HG03064 (cell line): Measurements from ENCODE around the gene PLA2G10.
"Not testable (repeated sequence)": the region's sequence is repeated elsewhere in the genome, so short reads cannot be mapped to it uniquely, and the experiment has no call there.

Source experiments
- ATAC-seq: cut with Tn5 transposase; IDR thresholded peaks from one replicate; pipeline ENCODE4 v1.9.1; 2021; ENCODE audit warnings: low read depth; ENCODE audit not compliant: unreplicated experiment

PLA2G10 gene

GRCh38 chr16:14694129-14694528, at the start of gene PLA2G10:
Gene PLA2G10, minus strand, starts transcription at chr16:14694308. Its CDS starts 79 bp downstream, at chr16:14694229.
- not testable (repeated sequence) for ATAC-seq

- ATAC-seq = peak; percentile 93
These were observed 48.4 kb upstream of the PLA2G10 start, which contains the start of gene NPIPA2 for GRCh38 chr16:14742273-14743128. Gene NPIPA2, plus strand, starts transcription at chr16:14742533. Its CDS starts 5,533 bp downstream, at chr16:14748066.

- not testable (repeated sequence) for ATAC-seq
These were observed 47.7 kb upstream of the PLA2G10 start for GRCh38 chr16:14741794-14742193.

- ATAC-seq = not testable (repeated sequence)
These were observed 46.8 kb upstream of the PLA2G10 start for GRCh38 chr16:14740832-14741385.

- not testable (repeated sequence) for ATAC-seq
These were observed 39.1 kb upstream of the PLA2G10 start for GRCh38 chr16:14733233-14733632.

GRCh38 chr16:14703156-14704011, 9.3 kb upstream of the PLA2G10 start, which contains the start of gene NPIPA3:
Gene NPIPA3, plus strand, starts transcription at chr16:14703411. Its CDS starts 5,533 bp downstream, at chr16:14708944.
- ATAC-seq = peak; percentile 94

- ATAC-seq = not testable (repeated sequence)
These were observed 8.6 kb upstream of the PLA2G10 start for GRCh38 chr16:14702672-14703071.

- not testable (repeated sequence) for ATAC-seq
These were observed 7.8 kb upstream of the PLA2G10 start for GRCh38 chr16:14701859-14702258.

- not testable (repeated sequence) for ATAC-seq
These were observed 8.0 kb downstream of the PLA2G10 start for GRCh38 chr16:14685870-14686793.

GRCh38 chr16:14682121-14682520, 12.0 kb downstream of the PLA2G10 start:
- no peak for ATAC-seq

- ATAC-seq = no peak
These were observed 13.0 kb downstream of the PLA2G10 start for GRCh38 chr16:14681115-14681514.

GRCh38 chr16:14680396-14680795, 13.7 kb downstream of the PLA2G10 start:
- ATAC-seq = not testable (repeated sequence)

GRCh38 chr16:14678748-14679497, 15.2 kb downstream of the PLA2G10 start:
- ATAC-seq = no peak

GRCh38 chr16:14677627-14678026, 16.5 kb downstream of the PLA2G10 start:
- ATAC-seq = no peak

GRCh38 chr16:14676633-14677032, 17.5 kb downstream of the PLA2G10 start:
- no peak for ATAC-seq

GRCh38 chr16:14672403-14672971, 21.6 kb downstream of the PLA2G10 start:
- no peak for ATAC-seq

- ATAC-seq = no peak
These were observed 24.3 kb downstream of the PLA2G10 start for GRCh38 chr16:14669776-14670175.

GRCh38 chr16:14668556-14669223, 25.4 kb downstream of the PLA2G10 start:
- ATAC-seq = no peak
